GM21447 (cell line): ENCODE results near the gene MBD6.
"Not testable (repeated sequence)": the region's sequence is repeated elsewhere in the genome, so short reads cannot be mapped to it uniquely, and the experiment has no call there.

Experiments
- ATAC-seq: cut with Tn5 transposase; IDR thresholded peaks from one replicate; pipeline ENCODE4 v1.9.1; 2021; ENCODE audit not compliant: unreplicated experiment

Gene MBD6

DNA sequence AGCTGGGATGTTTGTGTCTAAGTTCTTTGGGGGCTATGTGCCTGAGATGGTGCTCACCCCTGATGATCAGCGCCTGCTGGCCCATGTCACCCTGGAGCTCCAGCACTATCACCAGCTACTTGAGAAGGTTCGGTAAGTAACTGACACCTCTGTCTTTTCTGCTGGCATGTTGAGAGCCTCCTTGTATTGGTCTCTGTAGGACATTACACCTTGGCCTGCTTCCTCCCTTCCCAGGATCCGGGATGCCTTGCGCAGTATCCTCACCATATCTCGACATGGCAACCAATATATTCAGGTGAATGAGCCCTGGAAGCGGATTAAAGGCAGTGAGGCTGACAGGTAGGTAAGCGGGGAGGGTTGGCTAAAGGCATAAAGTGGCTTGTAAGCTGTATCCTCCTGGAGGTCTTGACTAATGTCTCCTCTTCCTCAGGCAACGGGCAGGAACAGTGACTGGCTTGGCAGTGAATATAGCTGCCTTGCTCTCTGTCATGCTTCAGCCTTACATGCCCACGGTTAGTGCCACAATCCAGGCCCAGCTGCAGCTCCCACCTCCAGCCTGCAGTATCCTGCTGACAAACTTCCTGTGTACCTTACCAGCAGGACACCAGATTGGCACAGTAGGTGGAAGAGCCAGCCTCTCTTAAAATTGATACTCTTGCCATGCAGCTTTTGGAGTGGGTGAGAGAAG is 7.8 kb upstream of the MBD6 start:
- no peak for ATAC-seq

DNA sequence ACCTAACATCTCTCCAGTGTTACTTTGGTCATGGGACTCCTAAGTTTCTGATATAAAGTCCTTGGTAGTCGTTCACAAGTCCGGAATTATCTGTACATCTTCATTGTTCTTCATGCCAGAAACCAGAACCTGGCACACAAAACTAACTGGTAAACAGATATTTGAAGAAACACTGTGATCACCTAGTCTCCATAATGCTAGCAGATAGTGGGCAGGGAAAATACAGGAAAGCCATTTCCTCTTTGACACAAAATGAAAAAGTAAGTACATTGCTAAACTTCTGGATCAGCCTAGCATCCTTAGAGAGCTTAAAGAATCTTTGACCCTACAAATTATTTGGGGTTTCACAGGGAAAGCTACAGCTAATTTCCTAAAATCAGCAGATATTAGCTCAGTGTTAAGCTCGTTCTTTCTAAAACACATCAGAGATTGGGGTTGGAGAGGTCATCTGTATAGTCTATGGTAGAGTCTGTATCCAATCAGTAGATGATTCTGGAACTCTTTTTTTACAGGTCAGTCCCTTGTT is 7.2 kb upstream of the MBD6 start:
- ATAC-seq, result no peak

DNA sequence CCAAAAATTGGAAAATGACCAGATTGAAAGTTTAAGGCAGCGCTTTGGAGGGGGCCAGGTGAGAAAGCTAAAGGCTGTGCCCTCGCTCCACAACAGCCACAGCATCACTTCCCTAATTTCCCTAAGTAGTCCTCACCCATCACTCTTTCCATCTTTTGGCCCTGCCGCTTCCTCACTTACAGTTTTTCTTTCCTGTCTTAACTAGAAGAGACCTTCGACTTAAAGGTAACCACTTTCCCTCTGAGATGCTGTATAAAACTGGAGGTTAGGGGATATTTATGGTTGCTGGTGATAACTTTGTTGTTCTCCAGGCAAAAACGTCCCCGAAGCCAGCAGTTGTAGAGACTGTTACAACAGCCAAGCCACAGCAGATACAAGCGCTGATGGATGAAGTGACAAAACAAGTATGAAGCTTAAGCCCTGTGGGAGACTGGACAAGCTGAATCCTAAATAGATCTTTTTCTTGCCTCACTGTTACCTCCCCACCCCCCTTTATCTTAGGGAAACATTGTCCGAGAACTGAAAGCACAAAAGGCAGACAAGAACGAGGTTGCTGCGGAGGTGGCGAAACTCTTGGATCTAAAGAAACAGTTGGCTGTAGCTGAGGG is 6.6 kb upstream of the MBD6 start:
- ATAC-seq, result no peak

DNA sequence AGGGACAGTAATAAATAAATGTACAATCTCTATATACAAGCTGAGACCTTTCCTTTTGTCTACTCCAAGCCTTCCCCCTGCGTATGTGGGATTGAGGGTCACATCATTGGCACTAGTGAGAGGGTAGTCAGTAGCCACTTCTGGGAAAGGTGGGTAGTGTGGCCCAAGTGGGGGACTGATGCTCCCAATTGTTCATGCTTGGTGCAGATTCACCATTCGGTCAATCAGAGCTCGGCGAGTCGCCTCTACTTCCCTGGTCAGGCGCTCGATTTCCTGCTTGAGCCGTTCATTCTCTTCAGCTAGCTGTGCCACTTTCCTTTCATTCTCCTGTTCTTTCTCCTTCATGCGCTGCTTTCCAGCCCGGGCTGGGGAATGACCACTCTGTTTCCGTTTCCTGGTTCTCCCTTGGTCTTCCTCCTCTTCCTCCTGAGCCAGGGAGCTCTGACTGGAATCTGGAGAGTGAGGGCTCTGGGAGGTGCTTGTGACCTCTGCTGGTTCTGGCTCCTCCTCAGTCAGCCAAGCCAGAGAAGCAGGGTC is 5.9 kb upstream of the MBD6 start:
- no peak for ATAC-seq

DNA sequence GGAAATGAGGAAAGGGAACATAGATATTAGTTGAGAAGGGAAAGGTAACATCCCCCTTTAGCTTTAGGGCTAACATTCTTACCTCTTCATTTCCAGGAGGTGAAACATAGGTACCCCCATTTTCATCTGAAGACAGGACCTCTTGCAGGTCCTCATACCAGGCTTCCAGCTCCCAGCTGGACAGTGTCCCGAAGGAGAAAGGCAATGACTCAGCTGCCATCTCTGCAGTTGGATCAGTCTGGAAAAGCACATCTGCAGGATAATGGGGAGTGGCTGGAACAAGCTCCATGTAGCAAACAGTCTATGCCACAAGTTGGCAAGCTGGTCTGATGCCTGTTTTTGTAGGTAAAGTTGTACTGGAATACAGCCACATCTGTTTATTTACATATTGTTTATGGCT is 5.4 kb upstream of the MBD6 start:
- no peak for ATAC-seq

DNA sequence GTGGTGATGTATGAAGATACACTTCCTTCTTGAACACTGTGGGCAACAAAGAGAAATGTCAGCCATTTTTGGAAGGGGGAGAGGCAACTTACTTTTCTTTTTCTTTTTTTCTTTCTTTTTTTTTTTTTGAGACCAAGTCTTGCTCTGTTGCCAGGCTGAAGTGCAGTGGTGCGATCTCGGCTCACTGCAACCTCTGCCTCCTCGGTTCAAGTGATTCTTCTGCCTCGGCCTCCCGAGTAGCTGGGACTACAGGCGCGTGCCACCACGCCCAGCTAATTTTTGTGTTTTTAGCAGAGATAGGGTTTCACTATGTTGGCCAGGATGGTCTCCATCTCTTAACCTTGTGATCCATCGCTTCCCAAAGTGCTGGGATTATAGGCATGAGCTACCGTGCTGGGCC is 4.9 kb upstream of the MBD6 start:
- not testable (repeated sequence) for ATAC-seq

DNA sequence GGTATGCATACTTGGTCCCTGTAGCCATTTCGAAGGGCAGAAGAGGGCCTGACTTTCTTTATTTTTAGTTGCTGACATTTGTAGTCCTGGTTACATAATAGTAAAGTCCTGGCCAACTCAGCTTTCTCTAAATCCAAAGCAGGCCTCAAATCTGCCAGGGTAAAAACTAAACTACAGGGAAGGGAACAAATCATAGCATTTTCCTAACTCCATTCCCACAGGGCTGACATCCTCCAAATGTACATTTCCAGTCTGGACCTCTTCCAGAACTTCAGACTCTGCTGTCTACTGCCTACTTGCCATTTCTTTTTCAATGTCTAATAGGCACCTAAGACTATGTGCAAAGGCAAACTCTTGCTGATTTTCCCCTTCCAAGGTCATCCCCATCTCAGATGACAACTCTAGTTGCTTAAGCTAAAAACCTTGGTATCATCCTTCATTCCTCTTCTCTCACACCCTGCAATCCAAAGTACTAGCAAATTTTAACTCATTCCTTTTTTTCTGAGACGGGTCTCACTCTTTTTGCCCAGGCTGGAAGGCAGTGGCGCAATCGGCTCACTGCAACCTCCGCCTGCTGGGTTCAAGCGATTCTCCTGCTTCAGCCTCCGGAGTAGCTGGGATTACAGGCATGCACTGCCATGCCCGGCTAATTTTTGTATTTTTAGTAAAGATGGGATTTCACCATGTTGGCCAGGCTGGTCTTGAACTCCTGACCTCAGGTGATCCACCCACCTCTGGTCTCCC is 4.3 kb upstream of the MBD6 start:
- no peak for ATAC-seq

DNA sequence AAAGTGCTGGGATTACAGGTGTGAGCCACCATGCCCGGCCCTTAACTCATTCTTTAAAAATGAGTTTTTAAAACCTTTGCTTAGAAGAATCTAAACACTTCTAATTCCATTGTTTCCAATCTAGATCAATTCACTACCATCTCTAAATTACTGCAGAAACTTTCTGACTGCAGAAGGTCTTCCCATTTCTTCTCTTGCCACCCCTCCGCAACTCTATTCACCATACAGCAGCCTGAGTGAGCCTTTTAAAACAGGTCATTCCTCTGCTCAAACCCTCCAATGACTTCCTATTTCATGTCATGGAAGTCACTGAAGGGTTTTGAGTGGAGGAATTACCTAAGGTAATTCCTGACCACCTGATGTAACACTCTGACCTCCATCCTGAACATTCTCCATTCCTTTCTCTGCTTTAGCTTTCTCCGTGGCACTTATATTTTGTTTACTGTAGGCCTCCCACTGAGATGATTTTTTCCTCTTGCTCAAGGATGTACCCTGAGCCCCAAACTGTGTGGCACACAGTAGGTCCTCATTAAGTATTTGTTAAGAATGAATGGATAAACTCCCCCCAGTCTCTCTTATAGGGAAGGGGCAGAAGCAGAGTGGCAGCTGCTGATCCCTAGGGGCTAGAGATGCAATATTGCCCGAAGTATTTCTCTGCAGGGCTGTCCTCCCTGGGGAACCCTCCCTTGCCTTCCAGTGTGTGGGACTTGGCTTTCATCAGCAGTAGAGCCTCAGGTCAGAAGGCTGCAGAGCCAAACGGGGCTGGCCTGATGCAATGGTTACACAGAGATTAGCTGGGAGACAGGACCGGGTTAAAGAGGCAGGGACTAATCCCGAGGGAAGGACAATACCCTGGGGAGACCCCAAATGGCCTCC is 3.5 kb upstream of the MBD6 start:
- ATAC-seq, result no peak

DNA sequence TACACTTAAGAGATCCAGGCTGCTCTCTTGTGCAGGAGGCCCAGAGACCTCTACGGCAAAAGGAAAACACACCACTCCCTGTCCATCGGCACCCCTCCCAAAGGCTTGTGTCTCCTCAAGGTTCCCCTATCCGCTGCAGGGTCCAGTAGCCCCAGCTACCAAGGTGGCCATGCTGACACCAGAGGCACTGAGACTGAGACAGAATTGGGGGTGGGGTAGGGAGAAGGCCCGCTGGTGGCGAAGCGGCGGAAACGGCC is 2.9 kb upstream of the MBD6 start:
- ATAC-seq, result peak; percentile 2

DNA sequence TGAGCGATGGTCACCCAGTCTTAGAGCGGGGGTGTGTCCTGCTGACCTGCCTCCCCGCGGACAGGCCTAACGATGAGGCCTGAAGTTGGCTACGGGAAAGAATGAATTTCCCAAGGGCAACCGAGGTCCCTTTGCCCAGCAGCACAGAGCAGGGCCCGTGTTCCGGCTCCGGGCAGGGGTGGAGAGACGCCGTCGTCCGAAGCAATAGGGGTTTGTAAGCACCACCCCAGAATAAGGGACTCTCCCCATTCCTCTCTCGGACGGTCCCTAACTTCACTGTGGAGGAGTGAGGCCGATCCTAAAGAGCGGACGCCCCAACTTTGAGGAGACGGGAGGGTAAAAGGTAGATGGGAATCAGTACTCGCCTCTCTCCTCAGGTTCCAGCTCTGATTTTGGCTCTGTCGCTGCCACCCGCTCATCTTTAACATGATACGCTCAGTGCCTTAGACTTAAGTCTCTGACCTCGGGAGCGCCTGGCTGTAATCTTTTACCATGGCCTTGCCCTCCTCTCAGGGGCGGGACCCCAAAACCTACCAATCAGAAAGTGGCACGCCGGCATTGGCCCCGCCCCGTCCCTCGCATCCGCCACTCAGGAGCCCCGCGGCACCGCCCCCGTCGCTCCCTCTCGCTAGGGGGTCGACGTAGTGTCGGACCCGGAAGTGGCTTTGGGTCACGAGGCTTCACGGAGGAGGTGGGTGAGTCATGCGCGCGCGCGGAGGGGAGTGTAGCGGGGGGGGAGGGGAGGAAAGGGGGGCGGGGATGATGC is 2.4 kb upstream of the MBD6 start, which contains the start of gene DDIT3:
TSS of gene DDIT3 (minus strand) at position 462 of the 766 bp plus-strand sequence. CDS start 3,108 bp downstream, outside the sequence.
- ATAC-seq, result peak; percentile 62

DNA sequence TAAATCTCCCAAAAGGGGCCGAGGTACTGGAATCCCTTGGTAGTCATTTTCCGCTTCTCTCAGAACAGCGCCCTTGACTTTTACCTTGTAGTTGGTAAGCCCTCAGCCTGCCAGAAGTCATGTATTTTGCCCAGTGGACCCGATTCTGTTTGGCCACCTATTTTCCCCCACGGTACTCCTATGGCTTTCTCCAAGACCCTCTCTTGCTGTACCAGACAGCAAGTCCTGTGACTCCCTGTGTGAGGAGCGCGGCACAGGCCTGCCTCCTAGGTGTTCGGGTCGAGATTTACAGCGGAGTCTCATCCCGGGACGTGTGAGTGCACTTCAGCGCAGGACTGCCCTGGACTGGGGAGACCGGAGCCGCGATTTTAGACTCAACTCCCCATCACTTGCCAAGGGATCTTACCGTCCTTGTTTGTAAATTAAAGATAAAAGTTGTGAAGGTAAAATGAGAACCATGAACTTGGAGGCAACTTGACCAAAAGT is 1.1 kb upstream of the MBD6 start:
- ATAC-seq, result no peak

DNA sequence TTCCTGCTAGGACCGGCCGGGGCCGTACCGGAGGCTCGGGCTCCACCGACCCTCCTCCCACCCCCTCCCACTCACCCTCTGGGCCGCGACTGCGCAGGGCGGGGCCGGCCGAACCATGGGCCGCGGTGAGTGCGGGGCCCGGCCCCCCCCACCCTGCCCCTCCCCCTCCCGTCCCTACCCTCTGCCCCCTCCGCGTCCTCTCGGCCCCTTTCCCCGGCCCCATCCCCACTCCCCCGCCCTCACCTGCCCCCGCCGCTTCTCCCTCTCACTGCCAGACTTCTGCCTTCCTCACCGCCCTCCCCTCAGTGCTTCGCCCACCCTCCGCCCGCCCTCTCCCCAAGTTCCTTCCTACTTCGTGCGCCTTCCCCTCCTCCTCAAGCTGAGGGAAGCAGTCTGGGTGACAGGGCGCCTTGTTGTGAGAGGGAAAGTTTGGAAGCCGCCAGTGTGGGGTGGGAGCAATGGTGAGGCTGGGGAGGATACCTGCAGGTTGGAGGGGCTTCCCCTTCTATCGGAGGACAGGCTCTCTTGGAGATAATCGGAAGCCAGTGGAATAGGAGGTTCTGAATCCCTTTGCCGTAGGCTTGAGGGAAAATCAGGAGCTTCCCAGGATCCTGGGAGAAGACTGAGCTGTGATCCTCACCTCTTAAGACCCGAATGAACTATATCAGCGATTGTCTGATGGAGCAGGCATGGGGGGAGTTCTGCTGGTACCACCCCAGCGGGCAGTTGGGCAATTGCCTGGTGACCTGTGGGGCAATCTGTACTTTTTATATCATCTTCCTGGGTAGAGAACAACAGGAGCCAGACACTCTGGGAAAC is 472 bp downstream of the MBD6 start:
- no peak for ATAC-seq

DNA sequence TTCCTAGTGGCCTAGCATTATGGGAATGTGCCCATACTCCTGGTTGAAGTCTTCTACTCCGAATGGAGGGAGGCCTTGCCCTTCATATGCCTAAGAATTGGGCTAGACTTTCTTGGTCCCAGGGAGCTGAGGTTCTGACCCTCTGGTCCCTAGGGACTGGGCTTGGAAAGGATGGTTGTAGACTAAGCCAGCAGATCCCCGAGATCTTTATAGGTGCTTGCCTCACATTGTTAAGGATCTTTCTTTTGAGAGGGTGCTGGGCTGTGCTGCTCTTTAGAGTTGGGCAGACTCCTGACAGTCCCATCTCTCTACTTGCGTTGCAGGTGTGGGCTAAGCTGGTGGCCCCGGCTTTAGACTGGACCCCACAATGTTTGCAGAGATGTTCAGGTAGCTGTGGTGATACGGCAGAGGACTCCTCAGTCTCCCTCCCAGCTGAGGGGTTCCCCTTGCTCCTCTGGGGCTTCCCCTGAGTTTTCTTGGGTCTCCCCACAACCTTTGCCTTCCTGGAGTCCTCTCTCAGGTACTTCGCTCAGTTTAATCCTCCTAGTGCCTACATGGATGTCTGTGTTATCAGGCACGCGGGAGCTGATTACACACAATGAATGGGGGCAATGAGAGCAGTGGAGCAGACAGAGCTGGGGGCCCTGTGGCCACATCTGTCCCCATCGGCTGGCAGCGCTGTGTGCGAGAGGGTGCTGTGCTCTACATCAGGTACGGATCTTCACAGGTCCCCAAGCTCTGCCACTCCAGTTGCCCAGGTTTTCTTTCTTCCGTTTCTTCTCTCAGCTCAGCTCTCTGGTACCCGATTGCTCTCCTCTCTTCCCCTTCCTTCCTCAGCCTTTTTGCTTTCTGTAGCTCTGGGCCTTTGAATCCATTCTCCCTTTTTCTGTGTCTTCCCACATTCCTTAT is 1.3 kb downstream of the MBD6 start:
- ATAC-seq, result no peak

DNA sequence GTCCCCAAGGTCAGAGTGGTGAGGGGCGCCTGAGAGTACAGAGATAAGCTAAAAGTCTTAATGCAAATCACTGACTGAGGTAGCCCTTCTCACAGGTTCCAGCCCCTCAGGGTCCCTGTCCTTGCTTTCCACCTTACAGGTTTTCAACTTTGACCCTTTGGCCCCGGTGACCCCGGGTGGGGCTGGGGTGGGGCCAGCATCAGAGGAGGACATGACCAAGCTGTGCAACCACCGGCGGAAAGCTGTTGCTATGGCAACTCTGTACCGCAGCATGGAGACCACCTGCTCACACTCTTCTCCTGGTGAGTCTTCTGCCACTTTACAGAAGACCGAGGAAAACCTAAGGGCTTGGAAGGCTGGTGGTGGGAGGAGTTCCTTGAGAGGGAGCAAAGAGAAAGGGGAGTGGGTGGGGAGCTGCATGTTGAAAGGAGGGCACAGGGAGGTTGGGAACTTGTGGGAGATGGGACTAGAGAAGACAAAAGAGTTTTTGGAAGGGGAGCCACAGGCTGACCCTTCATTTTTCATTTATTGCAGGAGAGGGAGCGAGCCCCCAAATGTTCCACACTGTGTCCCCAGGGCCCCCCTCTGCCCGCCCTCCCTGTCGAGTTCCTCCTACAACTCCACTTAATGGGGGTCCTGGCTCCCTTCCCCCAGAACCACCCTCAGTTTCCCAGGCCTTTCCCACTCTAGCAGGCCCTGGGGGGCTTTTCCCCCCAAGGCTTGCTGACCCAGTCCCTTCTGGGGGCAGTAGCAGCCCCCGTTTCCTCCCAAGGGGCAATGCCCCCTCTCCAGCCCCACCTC is 2.4 kb downstream of the MBD6 start:
- ATAC-seq, result no peak

DNA sequence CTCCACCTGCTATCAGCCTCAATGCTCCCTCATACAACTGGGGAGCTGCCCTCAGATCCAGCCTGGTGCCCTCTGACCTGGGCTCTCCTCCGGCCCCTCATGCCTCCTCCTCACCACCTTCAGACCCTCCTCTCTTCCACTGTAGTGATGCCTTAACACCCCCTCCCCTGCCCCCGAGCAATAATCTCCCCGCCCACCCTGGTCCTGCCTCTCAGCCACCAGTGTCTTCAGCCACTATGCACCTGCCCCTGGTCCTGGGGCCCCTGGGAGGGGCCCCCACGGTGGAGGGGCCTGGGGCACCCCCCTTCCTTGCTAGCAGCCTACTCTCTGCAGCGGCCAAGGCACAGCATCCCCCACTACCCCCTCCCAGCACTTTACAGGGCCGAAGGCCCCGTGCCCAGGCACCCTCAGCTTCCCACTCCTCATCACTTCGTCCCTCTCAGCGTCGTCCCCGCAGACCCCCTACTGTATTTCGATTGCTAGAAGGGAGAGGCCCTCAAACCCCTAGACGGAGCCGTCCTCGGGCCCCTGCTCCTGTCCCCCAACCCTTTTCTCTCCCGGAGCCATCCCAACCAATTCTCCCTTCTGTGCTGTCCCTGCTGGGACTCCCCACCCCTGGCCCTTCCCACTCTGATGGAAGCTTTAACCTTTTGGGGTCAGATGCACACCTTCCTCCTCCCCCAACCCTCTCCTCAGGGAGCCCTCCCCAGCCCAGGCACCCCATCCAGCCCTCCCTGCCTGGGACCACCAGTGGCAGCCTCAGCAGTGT is 3.2 kb downstream of the MBD6 start:
- no peak for ATAC-seq

DNA sequence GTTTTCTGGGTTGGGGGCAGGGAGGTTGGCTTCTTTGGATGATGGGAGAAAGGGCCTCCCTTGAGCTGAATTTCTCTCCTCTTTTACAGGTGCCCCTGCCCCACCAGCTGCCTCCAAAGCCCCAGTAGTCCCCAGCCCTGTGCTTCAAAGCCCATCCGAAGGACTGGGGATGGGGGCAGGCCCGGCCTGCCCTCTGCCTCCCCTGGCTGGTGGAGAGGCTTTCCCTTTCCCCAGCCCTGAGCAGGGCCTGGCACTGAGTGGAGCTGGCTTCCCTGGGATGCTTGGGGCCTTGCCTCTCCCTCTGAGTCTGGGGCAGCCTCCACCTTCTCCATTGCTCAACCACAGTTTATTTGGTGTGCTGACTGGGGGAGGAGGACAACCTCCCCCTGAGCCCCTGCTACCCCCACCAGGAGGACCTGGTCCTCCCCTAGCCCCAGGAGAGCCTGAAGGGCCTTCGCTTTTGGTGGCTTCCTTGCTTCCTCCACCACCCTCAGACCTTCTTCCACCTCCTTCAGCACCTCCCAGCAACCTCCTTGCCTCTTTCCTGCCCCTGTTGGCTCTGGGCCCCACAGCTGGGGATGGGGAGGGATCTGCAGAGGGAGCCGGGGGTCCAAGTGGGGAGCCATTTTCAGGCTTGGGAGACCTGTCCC is 4.0 kb downstream of the MBD6 start:
- ATAC-seq, result no peak
